BLaER1 treated with 17β-estradiol and CSF1 and Interleukin-3, amounts not matched to agents 10 nM and 100 nM (cell line): ENCODE results near the gene ZFYVE28.

Experiments used
- H3K27ac ChIP-seq, 11 experiments: shearing (Covaris generic); formaldehyde crosslinking; 2 replicates each; pipeline ENCODE4 v1.8.1; 2022
- H3K27me3 ChIP-seq, 11 experiments: shearing (Covaris generic); formaldehyde crosslinking; 2 replicates each; pipeline ENCODE4 v1.8.1; 2022
- H3K36me3 ChIP-seq, 11 experiments: shearing (Covaris generic); formaldehyde crosslinking; 2 replicates each; pipeline ENCODE4 v1.8.1; 2022
- H3K4me1 ChIP-seq, 10 experiments: shearing (Covaris generic); formaldehyde crosslinking; 2 replicates each; pipeline ENCODE4 v1.8.1; 2022
- H3K4me2 ChIP-seq, 11 experiments: shearing (Covaris generic); formaldehyde crosslinking; 2 replicates each; pipeline ENCODE4 v1.8.1; 2022
- H3K4me3 ChIP-seq, 10 experiments: shearing (Covaris generic); formaldehyde crosslinking; 2 replicates each; pipeline ENCODE4 v1.8.1; 2022
- H3K9ac ChIP-seq, 11 experiments: shearing (Covaris generic); formaldehyde crosslinking; 2 replicates each; pipeline ENCODE4 v1.8.1; 2022
- H3K9me3 ChIP-seq, 11 experiments: shearing (Covaris generic); formaldehyde crosslinking; replicated peaks in 1 of 11; 2 replicates each; pipeline ENCODE4 v1.8.1; 2022
- H4K20me1 ChIP-seq, 11 experiments: shearing (Covaris generic); formaldehyde crosslinking; 2 replicates each; pipeline ENCODE4 v1.8.1; 2022
- Cebpa-rat ChIP-seq, 11 experiments: shearing (Covaris generic); IDR thresholded peaks; 2 replicates each; pipeline ENCODE4 v1.8.1; 2022

The ZFYVE28 gene

DNA sequence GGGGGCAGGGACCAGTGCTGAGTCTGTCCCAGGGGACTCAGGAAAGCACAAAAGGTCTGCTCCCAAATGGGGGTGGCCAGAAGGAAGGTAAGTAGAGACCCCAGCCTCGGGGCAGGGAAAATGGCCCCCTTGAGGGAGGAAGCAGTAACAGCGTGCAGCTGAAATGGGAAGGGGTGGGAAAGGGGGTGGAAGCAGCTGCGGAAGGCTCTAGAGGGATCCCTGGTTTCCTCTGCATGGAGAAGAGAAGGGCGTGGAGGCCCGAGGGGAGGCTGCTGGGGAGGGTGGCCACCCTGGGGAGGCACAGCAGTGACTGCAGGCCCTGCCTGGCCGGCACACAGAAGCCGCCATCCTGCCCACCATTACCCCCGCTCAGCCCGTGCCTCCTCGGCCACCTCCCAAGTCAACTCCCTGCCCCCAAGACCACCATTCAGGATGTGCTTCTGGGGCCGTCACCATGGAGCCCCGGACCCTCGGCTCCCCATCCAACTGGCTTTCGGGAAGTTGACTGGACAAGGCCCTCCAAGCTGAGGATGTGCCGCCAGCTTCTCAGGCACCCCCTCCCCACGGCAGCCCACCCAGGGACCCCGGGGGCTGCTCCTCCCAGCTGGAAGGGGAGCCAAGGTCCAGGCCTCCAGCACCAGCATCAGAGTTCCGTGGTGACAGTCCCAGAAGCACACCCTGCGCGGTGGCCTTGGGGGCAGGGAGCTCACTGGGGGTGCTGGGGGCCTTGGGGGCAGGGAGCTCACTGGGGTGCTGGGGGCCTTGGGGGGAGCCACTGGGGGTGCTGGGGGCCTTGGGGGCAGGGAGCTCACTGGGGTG is 23.9 kb upstream of the ZFYVE28 start:
- Histone ChIP-seq H3K27me3 (no peaks in the 10 kb centered on the region), H3K36me3 (no peaks in the 10 kb centered on the region), H3K4me2 (0 out of 22 replicates have a peak overlapping the region, but pooled peaks of 5 of the 11 experiments have one; percentile 7 to 13 (median 10)), H3K4me1 (peaks cover 0 to 13% (median 5%) of the 10 kb centered on the region in 10 experiments; a peak in 9 of 20 replicates), H3K4me3 (no peak overlapping the region), H3K27ac (no peak overlapping the region), H3K9ac (no peak overlapping the region), H3K9me3 (0 out of 22 replicates have a peak, but pooled peaks cover 0 to 8% (median 0%) of the 10 kb centered on the region in 11 experiments), H4K20me1 (no peaks in the 10 kb centered on the region; a peak in 1 of 22 replicates)
- no peak for TF ChIP-seq Cebpa-rat (IDR thresholded peaks at IDR 0.05)

DNA sequence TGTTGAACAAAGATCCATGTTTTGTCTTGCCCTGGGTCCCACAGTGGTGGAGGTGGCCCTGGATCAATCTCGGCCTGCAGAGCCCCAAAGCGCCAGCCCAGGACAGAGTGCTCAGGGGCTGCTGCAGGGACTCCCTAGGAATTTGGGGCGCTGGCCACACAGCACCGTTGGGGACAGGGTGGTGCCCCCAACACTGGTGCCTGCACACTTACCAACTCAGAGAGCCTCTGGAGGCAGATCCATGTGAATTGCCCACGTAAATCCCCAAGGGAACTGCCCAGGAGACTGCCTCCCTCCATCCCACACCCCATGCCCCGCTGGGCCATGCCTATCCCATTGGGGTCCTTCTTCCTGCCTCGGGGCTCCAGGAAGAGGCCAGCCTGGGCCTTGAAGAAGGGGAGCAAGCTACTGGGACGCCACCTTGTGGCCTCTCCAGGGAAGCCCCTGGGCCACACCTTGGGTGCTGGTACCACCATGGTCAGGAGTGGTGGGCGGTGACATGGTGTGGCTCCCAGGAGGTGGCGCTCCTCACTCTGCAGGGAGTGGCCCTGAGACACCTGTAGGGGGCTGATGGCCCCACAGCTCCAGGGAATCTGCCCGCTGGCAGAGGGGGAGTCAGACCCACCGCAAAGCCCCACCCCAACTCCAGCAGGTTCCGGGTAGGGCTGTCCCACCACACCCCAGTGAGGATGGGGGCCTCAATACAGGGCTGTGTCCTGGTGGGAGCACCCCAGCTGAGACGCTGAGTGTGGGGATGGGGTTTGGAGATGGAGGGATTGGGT is 23.1 kb upstream of the ZFYVE28 start:
- Histone ChIP-seq H3K27ac (no peak overlapping the region), H4K20me1 (no peaks in the 10 kb centered on the region; a peak in 1 of 22 replicates), H3K27me3 (no peaks in the 10 kb centered on the region), H3K36me3 (no peaks in the 10 kb centered on the region), H3K9me3 (0 out of 22 replicates have a peak, but pooled peaks cover 0 to 2% (median 0%) of the 10 kb centered on the region in 11 experiments), H3K4me2 (peak overlapping the region in 6 of 11 experiments; percentile 7 to 13 (median 8); a peak in 3 of 22 replicates), H3K4me1 (peaks cover 0 to 18% (median 7%) of the 10 kb centered on the region in 10 experiments; a peak in 10 of 20 replicates), H3K9ac (no peak overlapping the region), H3K4me3 (no peak overlapping the region)
- TF ChIP-seq Cebpa-rat (IDR thresholded peaks at IDR 0.05): no peak

DNA sequence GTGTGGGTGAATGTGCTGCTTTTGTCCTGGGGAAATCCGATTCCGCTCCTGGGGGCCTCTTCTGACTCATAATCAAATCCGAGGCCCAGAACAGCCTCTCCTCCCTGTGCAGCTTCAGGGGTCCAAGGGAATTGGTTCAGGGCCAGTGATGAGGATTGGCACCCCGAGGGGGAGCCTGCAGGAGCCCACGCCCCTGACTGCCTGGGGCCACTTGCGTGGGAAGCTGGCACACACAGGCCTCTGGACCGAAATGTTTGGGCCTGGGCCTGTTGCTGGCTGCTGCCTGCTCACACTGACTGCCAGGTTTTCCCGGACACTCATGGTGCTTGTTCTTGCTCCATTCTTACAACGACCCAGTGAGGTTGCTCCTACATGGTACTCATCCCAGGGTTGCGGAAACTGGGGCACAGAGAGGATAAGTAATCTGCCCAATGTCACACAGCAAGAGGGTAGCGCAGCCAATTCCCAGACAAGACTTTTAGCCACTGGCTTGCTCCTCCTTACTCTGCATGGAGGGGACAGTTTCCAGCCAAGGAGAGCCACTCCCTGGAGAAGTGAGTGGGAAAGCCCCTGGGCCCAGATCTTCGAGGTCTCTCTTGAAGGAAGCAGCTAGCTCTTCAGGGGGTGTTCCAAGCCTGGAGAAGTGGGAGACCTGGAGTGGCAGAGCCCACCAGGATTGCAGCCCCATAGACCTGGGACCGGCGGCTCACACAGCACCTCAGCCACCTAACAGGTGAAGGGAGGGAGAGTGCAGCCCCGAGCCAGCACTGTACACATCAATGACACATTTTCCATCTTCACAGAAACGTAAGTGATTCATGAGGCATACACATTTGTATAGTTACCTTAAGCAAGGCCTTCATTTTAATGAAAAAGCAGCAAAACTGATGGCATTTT is 20.6 kb upstream of the ZFYVE28 start:
- Histone ChIP-seq H4K20me1 (no peaks in the 10 kb centered on the region; a peak in 1 of 22 replicates), H3K9ac (no peak overlapping the region), H3K27me3 (no peaks in the 10 kb centered on the region), H3K4me3 (no peak overlapping the region), H3K4me1 (peaks cover 0 to 26% (median 16%) of the 10 kb centered on the region in 10 experiments; a peak in 14 of 20 replicates), H3K9me3 (no peaks in the 10 kb centered on the region), H3K36me3 (no peaks in the 10 kb centered on the region), H3K4me2 (no peak overlapping the region), H3K27ac (no peak overlapping the region)
- TF ChIP-seq Cebpa-rat (IDR thresholded peaks at IDR 0.05): no peak

DNA sequence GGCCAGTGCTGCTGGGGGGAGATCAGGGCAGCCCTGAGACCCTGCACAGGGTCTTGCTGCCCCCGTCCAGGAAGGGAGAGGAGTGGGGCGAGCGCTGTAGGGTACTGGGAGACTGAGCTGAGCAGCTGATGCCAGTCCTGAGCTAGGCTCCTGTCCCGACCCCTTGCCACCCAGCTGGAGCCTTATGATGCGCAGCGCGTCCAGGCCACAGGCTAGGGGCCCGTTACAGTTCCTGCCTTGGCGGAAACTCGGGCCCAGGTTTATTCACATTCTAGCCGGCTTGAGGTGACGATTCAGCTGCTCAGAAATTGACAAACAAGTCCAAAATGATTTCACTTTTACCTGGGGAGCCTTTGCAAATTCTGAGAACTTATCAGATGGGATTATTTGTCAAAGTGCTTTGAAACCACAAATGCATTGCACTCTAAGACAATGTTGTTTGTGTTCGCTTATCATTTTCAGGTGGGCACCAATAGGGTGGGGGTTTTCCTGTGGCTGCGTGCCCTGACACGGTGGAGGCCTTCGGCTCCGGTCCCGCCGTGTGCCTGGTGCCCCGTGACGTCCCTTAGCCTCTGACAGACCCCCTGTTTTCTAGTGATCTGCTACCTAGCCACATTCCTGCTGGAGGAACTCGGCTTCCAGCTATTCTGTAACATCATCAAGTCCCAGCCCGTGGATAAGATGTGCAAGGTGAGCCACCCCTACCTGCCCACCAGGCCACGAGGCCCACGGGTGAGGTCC is 19.2 kb upstream of the ZFYVE28 start:
- no peak overlapping the region for H3K27ac ChIP-seq
- H4K20me1 ChIP-seq: no peaks in the 10 kb centered on the region; a peak in 1 of 22 replicates
- no peaks in the 10 kb centered on the region for H3K9me3 ChIP-seq
- H3K4me2 ChIP-seq: no peak overlapping the region
- H3K4me1 ChIP-seq: peaks cover 0 to 26% (median 16%) of the 10 kb centered on the region in 10 experiments; a peak in 18 of 20 replicates
- TF ChIP-seq Cebpa-rat (IDR thresholded peaks at IDR 0.05): no peak
- H3K9ac ChIP-seq: no peak overlapping the region
- no peaks in the 10 kb centered on the region for H3K27me3 ChIP-seq
- H3K4me3 ChIP-seq: no peak overlapping the region
- H3K36me3 ChIP-seq: no peaks in the 10 kb centered on the region

DNA sequence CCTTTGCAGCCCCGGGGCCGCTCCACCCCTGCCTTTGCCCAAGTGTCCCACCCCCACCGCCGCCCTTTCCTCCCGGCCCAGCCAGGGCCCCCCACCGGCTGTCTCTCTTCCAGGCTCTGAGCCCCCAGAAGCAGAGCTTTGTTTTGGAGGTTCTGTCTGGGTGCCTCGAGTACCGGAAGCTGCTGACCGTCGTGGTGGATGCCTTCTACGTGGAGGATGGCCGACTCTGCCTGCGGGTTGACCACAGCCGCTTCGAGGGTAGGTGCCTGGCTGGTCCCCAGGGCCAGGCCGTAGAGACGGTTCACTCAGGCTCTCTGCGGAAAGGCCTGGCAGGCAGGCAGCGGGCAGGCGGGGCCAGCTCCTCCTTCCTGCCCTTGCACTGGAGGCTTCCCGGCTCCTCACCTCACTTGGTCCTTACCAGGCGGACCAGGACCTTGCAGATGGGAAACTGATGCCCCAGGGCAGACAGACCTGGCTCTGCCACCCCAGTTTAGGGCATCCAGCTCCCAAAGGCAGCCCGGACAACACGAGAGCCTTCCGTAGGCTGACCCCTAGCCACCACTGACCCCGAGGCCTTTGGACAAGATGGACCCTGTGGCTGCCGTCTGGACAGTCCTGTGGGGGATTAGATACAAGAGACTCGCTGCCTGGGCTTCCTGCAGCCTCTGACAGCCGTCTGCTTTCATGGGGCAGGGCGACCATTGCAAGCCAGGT is 18.5 kb upstream of the ZFYVE28 start:
- H4K20me1 ChIP-seq: no peaks in the 10 kb centered on the region; a peak in 1 of 22 replicates
- no peak overlapping the region for H3K27ac ChIP-seq
- H3K36me3 ChIP-seq: no peaks in the 10 kb centered on the region
- H3K27me3 ChIP-seq: no peaks in the 10 kb centered on the region
- H3K9me3 ChIP-seq: 0 out of 22 replicates have a peak, but pooled peaks cover 0 to 1% (median 0%) of the 10 kb centered on the region in 11 experiments
- peak overlapping the region in 1 of 11 experiments; percentile 30; a peak in 1 of 22 replicates for H3K4me2 ChIP-seq
- H3K4me3 ChIP-seq: no peak overlapping the region
- no peak for TF ChIP-seq Cebpa-rat (IDR thresholded peaks at IDR 0.05)
- H3K4me1 ChIP-seq: peaks cover 0 to 21% (median 14%) of the 10 kb centered on the region in 10 experiments; a peak in 18 of 20 replicates
- no peak overlapping the region for H3K9ac ChIP-seq

DNA sequence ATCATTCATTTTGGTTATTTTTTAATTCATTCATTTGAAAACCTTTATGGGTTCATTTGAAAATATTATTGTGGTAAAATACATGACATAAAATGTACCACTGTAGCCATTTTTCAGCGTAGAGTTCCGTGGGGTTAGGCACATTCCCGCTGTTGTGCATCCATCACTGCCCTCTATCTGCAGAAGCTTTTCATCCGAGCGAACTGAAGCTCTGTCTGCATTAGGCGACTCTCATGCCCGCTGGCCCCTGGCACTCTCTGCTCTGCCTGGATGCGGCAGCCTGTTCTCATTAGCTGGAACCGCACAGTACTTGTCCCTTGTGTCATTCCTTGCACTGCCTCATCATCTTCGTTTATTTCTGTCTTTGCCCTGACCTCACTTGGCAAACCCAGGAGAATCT is 17.9 kb upstream of the ZFYVE28 start:
- no peak overlapping the region for H3K9ac ChIP-seq
- H3K27ac ChIP-seq: no peak overlapping the region
- H3K4me2 ChIP-seq: no peak overlapping the region; a peak in 1 of 22 replicates
- H3K36me3 ChIP-seq: no peaks in the 10 kb centered on the region
- H4K20me1 ChIP-seq: no peaks in the 10 kb centered on the region
- no peaks in the 10 kb centered on the region for H3K27me3 ChIP-seq
- H3K4me3 ChIP-seq: no peak overlapping the region
- H3K9me3 ChIP-seq: 0 out of 22 replicates have a peak, but pooled peaks cover 0 to 5% (median 0%) of the 10 kb centered on the region in 11 experiments
- H3K4me1 ChIP-seq: peaks cover 0 to 16% (median 11%) of the 10 kb centered on the region in 10 experiments; a peak in 17 of 20 replicates
- TF ChIP-seq Cebpa-rat (IDR thresholded peaks at IDR 0.05): no peak

DNA sequence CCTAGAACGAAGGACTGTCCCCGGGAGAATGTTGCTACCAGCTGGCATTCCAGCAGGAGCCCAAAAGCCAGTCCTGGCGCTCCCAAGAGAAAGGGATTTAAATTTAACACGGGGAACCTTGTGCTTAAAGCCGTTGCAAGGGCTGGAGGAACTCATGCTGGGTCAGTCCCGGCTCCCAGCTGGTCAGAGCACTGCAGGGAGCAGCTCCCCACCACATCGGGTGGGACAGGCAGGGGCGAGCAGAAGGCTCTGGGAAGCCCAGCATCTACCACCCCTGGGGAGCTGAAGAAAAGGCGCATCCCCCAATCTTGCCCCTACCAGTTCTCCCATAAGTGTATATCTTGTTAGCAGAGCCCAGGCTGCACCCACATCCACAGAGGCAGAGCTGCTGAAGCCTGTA is 16.0 kb upstream of the ZFYVE28 start:
- H3K4me3 ChIP-seq: no peak overlapping the region
- no peaks in the 10 kb centered on the region for H3K27me3 ChIP-seq
- H3K4me1 ChIP-seq: peaks cover 0 to 16% (median 10%) of the 10 kb centered on the region in 10 experiments; a peak in 17 of 20 replicates
- H3K27ac ChIP-seq: no peak overlapping the region
- 0 out of 22 replicates have a peak, but pooled peaks cover 0 to 5% (median 0%) of the 10 kb centered on the region in 11 experiments for H3K9me3 ChIP-seq
- H3K36me3 ChIP-seq: no peaks in the 10 kb centered on the region
- peak overlapping the region in 7 of 11 experiments; percentile 7 to 57 (median 26); a peak in 7 of 22 replicates for H3K4me2 ChIP-seq
- H4K20me1 ChIP-seq: no peaks in the 10 kb centered on the region
- no peak overlapping the region for H3K9ac ChIP-seq
- TF ChIP-seq Cebpa-rat (IDR thresholded peaks at IDR 0.05): no peak
